ENCODE data around the gene SINHCAF.

GRCh38 chr12:31362115-31362758 lies 36.3 kb upstream of the SINHCAF start:
- TF ChIP-seq CTCF (IDR thresholded peaks at IDR 0.05; ENCODE audit: insufficient read depth, low read depth, low read length) (no peak), EZH2 (IDR thresholded peaks at IDR 0.05; ENCODE audit: insufficient read depth, low read length) (no peak)

Measured in astrocyte (in vitro differentiated cells and primary cell).